Neural cell (in vitro differentiated cells): Measurements from ENCODE around the gene VAV3.

ENCODE experiments used
- CTCF ChIP-seq: fragments of 450-650 bp; IDR thresholded peaks from 2 replicates; pipeline ENCODE4 v1.5.1; 2014; ENCODE audit warnings: antibody characterized with exemption, mild to moderate bottlenecking, moderate library complexity; ENCODE audit not compliant: poor library complexity, severe bottlenecking
- POLR2AphosphoS5 ChIP-seq: IDR thresholded peaks from 2 replicates; pipeline ENCODE4 v1.6.1; 2012
- TAF1 ChIP-seq: IDR thresholded peaks from 2 replicates; pipeline ENCODE4 v1.6.1; 2012; ENCODE audit warnings: low read depth

GRCh38 chr1:107835151-107835670, 129.8 kb downstream of the VAV3 start:
- TF ChIP-seq TAF1 (no peak), CTCF (no peak), POLR2AphosphoS5 (no peak)
